ENCODE measurements around the gene PTOV1. TPM values are rescaled to one million over a fixed set of nuclear protein-coding genes. Genes with fewer than 3 reads are reported as not detected.

PTOV1 gene
- total and polyA plus RNA-seq, 10 of the 15 experiments (the other 5 are each of a cell fraction or from before 2014, with no cell fraction given): 3.2 to 83.5 (median 22.3) TPM

- 77% methylated on average over 12 of the region's 12 CpGs for WGBS (ENCODE audit: insufficient coverage, insufficient replicate concordance, low lambda C conversion rate, missing lambda C conversion rate)
- intact Hi-C loops (cut with micrococcal nuclease; ENCODE audit: unreplicated experiment) (loop anchor here (2.0 kb wide), 2 partner anchors 27 to 37 kb away; partner anchors contain the start of genes AKT1S1, FUZ and TBC1D17), in situ Hi-C loops (cut with MboI) (no loop called here)
- Histone ChIP-seq H3K36me3 (ENCODE audit: control insufficient read depth in 2 of 2, insufficient read depth in 2 of 2, low read length in 1 of 2) (peaks cover 0 to 1% of the 10 kb centered on the region in 2 experiments; a peak in 1 of 4 replicates), H3K27ac (ENCODE audit: control insufficient read depth, insufficient read depth) (no peak overlapping the region), H3K4me2 (ENCODE audit: control insufficient read depth, insufficient read depth) (peak overlapping the region; percentile 64), H3K9ac (ENCODE audit: control insufficient read depth, insufficient read depth, low read length) (no peak overlapping the region), H2AFZ (ENCODE audit: control insufficient read depth, low read depth, low read length) (peak overlapping the region; percentile 35; the same call in 1 of the 2 replicates), H4K20me1 (ENCODE audit: control insufficient read depth, insufficient read depth) (no peaks in the 10 kb centered on the region), H3K4me3 (peak overlapping the region; percentile 71; the same call in 1 of the 2 replicates), H3K27me3 (replicated peaks in 1 of 2; ENCODE audit: control insufficient read depth in 2 of 2, insufficient read depth in 2 of 2, low read length in 1 of 2) (no peaks in the 10 kb centered on the region), H3K9me3 (replicated peaks; ENCODE audit: control insufficient read depth, insufficient read depth, low read length) (peaks cover 5% of the 10 kb centered on the region; the same call in 2 of the 3 replicates), H3K4me1 (ENCODE audit: control insufficient read depth, insufficient read depth, low read length) (peaks cover 26% of the 10 kb centered on the region), H3K79me2 (ENCODE audit: control insufficient read depth, insufficient read depth, low read length) (peaks cover 6% of the 10 kb centered on the region)
- RAD21 ChIA-PET (ENCODE audit: unreplicated experiment): interaction anchor here (0.9 to 1.5 kb wide), 5 partner anchors 14 to 38 kb away, joined by 3 to 9 read pairs (median 4); partner anchors contain the start of genes FUZ and PNKP
- CTCF ChIA-PET: interaction anchor here (0.7 to 2.1 kb wide), 4 partner anchors 13 to 62 kb away, joined by 3 to 6 read pairs (median 4); partner anchors contain the start of gene PNKP
- FAIRE-seq (no peak), ATAC-seq (no peak), DNase-seq (ENCODE audit: low read depth, low spot score) (no peak)
- BruUV-seq (replicated peaks): no TSS peak
- POLR2A ChIA-PET: interaction anchor here (0.6 to 2.4 kb wide), 11 partner anchors 17 to 210 kb away, joined by 3 to 25 read pairs (median 4); partner anchors contain the start of genes AKT1S1, FUZ, MED25 and RRAS
- SMC1A ChIA-PET (ENCODE audit: uncharacterized antibody, unreplicated experiment): interaction anchor here (0.8 to 1.8 kb wide), 5 partner anchors 19 to 84 kb away, joined by 3 to 5 read pairs (median 4); partner anchors contain the start of gene MED25
- TF ChIP-seq HDAC2 (IDR thresholded peaks at IDR 0.05): no peak
- no peak for TF ChIP-seq SIX5 (IDR thresholded peaks at IDR 0.05; ENCODE audit: low read depth, low read length, severe bottlenecking)
- no peak for TF ChIP-seq NFYA (IDR thresholded peaks at IDR 0.05; ENCODE audit: borderline replicate concordance, low read depth, low read length)
- no peak for TF ChIP-seq NFYB (IDR thresholded peaks at IDR 0.05; ENCODE audit: insufficient read depth, low read depth, low read length)
- TF ChIP-seq HDGF (IDR thresholded peaks at IDR 0.05): no peak
- no peak for TF ChIP-seq PKNOX1 (IDR thresholded peaks at IDR 0.05)
- no peak for TF ChIP-seq E4F1 (IDR thresholded peaks at IDR 0.05; ENCODE audit: borderline replicate concordance, partially characterized antibody)
- no peak for TF ChIP-seq RB1 (IDR thresholded peaks at IDR 0.05; ENCODE audit: borderline replicate concordance)
- no peak for TF ChIP-seq ZNF274 (IDR thresholded peaks at IDR 0.05; ENCODE audit: insufficient read depth, insufficient read length)
- no peak for TF ChIP-seq RAD21 (IDR thresholded peaks at IDR 0.05; ENCODE audit: insufficient read depth, low read depth, low read length)
- no peak for TF ChIP-seq PAX5 (IDR thresholded peaks at IDR 0.05; ENCODE audit: borderline replicate concordance, low read depth, low read length)
- TF ChIP-seq BCLAF1 (IDR thresholded peaks at IDR 0.05): no peak
- no peak for TF ChIP-seq SPI1 (IDR thresholded peaks at IDR 0.05; ENCODE audit: borderline replicate concordance, insufficient read depth, low read depth, low read length)
Observed at GRCh38 chr19:49850221-49850486, 805 bp upstream of the PTOV1 start.

All from GM12878 (cell line).